Measurements from ENCODE around the gene MXD4.
A peak's percentile ranks its signal among the peaks of the same experiment; 100 is the strongest.

MXD4 gene

GRCh38 chr4:2261110-2261852, 628 bp downstream of the MXD4 start:
- peak; percentile 54 for DNase-seq

- DNase-seq = no peak
Measured at GRCh38 chr4:2260344-2261109, 1.4 kb downstream of the MXD4 start.

GRCh38 chr4:2259541-2260343, 2.2 kb downstream of the MXD4 start:
- DNase-seq = no peak

- DNase-seq = no peak
Measured at GRCh38 chr4:2259036-2259540, 2.8 kb downstream of the MXD4 start.

GRCh38 chr4:2258091-2259035, 3.5 kb downstream of the MXD4 start:
- no peak for DNase-seq

- no peak for DNase-seq
Measured at GRCh38 chr4:2257361-2258081, 4.4 kb downstream of the MXD4 start.

GRCh38 chr4:2256781-2257191, 5.1 kb downstream of the MXD4 start:
- DNase-seq = no peak

- DNase-seq = no peak
Measured at GRCh38 chr4:2256156-2256731, 5.7 kb downstream of the MXD4 start.

GRCh38 chr4:2255501-2256155, 6.3 kb downstream of the MXD4 start:
- no peak for DNase-seq

GRCh38 chr4:2254665-2255500, 7.0 kb downstream of the MXD4 start:
- DNase-seq = no peak

- no peak for DNase-seq
Measured at GRCh38 chr4:2253160-2254084, 8.5 kb downstream of the MXD4 start.

GRCh38 chr4:2252530-2253091, 9.3 kb downstream of the MXD4 start:
- DNase-seq = no peak

- no peak for DNase-seq
Measured at GRCh38 chr4:2251795-2252529, 9.9 kb downstream of the MXD4 start.

GRCh38 chr4:2251073-2251794, 10.7 kb downstream of the MXD4 start:
- no peak for DNase-seq

- no peak for DNase-seq
Measured at GRCh38 chr4:2250357-2251072, 11.4 kb downstream of the MXD4 start.

Data from CD4-positive, alpha-beta T cell treated with Interleukin-21 for 1 hour (primary cell).